Epidermal melanocyte (primary cell): Measurements from ENCODE around the gene ERP29.
"Not testable (repeated sequence)": the region's sequence is repeated elsewhere in the genome, so short reads cannot be mapped to it uniquely, and the experiment has no call there.

ENCODE experiments used
- DNase-seq: peaks from one replicate; pipeline ENCODE4 v3.0.0; 2011; ENCODE audit warnings: low spot score; ENCODE audit not compliant: insufficient read length

Gene ERP29

GRCh38 chr12:112035219-112035785 is 22.1 kb downstream of the ERP29 start:
- no peak for DNase-seq

DNA sequence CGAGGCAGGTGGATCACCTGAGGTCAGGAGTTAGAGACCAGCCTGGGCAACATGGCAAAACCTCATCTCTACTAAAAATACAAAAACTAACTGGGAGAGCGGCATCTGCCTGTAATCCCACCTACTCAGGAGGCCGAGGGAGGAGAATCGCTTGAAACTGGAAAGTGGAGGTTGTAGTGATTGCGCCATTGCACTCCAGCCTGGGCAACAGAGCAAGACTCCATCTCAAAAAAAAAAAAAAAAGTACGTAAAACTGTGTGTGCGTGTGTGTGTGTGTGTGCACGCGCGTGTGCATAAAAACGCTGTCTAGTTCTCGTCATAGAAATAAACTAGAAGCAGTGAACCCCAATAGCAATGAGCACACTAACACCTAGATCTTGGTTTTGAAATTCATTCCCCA is 23.4 kb downstream of the ERP29 start:
- DNase-seq, result not testable (repeated sequence)

- no peak for DNase-seq
These were observed 32.8 kb downstream of the ERP29 start for GRCh38 chr12:112046003-112046402.

- DNase-seq, result no peak
These were observed 36.1 kb downstream of the ERP29 start for GRCh38 chr12:112049351-112049750.

DNA sequence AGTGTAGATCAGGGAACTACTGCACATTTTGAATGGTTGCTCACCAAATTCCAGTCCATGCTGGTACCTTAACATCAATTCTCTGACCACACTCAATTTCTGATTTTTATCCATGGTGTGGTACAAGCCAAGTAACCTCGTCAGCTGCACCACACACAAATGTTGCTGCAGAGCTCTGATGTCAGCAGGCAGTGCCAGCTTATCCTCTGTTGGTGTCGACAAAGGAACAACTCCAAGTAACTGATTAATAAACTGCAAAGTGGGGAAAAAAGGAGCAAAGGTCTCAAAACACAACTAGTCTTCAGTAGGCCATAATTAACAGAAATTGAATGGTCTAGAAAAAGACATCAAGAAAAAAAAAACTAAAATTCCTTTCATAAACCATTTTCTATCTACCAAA is 47.9 kb downstream of the ERP29 start:
- no peak for DNase-seq

DNA sequence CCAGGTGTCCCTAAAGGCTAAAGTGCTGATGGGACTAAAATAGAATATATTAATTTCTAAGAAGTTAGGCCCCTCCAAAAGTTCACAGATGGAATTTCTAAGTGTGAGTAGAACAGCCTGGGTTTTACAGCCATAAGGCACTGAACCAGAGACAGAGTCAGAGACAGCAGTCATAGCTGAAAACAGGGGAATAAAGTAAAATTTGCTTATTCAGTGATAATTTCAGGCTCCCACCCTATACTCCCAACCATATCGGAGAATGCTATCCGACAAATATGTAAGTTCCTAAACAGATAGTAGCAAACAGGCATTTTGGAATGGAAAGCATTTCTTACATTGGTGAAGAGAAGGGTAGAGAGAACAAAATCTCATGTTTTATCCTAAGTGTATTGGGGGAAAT is 50.0 kb downstream of the ERP29 start:
- DNase-seq, result no peak

GRCh38 chr12:112066566-112066965 is 53.3 kb downstream of the ERP29 start:
- DNase-seq, result no peak
